GM23248 (cell line): ENCODE data around the gene WWOX. TPM values are rescaled to one million over a fixed set of nuclear protein-coding genes. Genes with fewer than 3 reads are reported as not detected.

Source experiments
- DNase-seq: peaks from one replicate; pipeline ENCODE4 v3.0.0-alpha.2; 2015
- H2AFZ ChIP-seq: fragments of 200-600 bp; sonication (generic); 2 replicates; pipeline ENCODE4 v1.6.1; 2016; ENCODE audit warnings: antibody characterized with exemption
- H3F3A ChIP-seq: fragments of 200-600 bp; sonication (generic); 2 replicates; pipeline ENCODE4 v1.6.1; 2016; ENCODE audit warnings: mild to moderate bottlenecking, antibody characterized with exemption, mixed run types; ENCODE audit not compliant: insufficient read depth
- H3K27ac ChIP-seq: fragments of 200-600 bp; sonication (generic); 2 replicates; pipeline ENCODE4 v1.5.1; 2016; ENCODE audit warnings: mild to moderate bottlenecking
- H3K27me3 ChIP-seq: fragments of 200-600 bp; sonication (generic); replicated peaks from 2 replicates; pipeline ENCODE4 v1.6.1; 2016; ENCODE audit warnings: mild to moderate bottlenecking; ENCODE audit not compliant: insufficient read depth
- H3K36me3 ChIP-seq: fragments of 200-600 bp; sonication (generic); 2 replicates; pipeline ENCODE4 v1.6.1; 2016; ENCODE audit warnings: low read depth, mild to moderate bottlenecking
- H3K4me1 ChIP-seq: fragments of 200-600 bp; sonication (generic); 2 replicates; pipeline ENCODE4 v1.6.1; 2016; ENCODE audit warnings: mild to moderate bottlenecking; ENCODE audit not compliant: insufficient read depth
- H3K4me2 ChIP-seq: fragments of 200-600 bp; sonication (generic); one replicate; pipeline ENCODE4 v1.6.1; 2016; ENCODE audit warnings: mild to moderate bottlenecking; ENCODE audit not compliant: unreplicated experiment
- H3K4me3 ChIP-seq: fragments of 200-600 bp; sonication (generic); 2 replicates; pipeline ENCODE4 v1.5.1; 2016; ENCODE audit warnings: mild to moderate bottlenecking
- H3K79me2 ChIP-seq: fragments of 200-600 bp; sonication (generic); 2 replicates; pipeline ENCODE4 v1.6.1; 2016; ENCODE audit warnings: mild to moderate bottlenecking; ENCODE audit not compliant: insufficient read depth
- H3K9ac ChIP-seq: fragments of 200-600 bp; sonication (generic); 2 replicates; pipeline ENCODE4 v1.6.1; 2016; ENCODE audit warnings: mild to moderate bottlenecking
- H3K9me2 ChIP-seq: fragments of 200-600 bp; sonication (generic); 2 replicates; pipeline ENCODE4 v1.6.1; 2016; ENCODE audit warnings: mixed run types, mild to moderate bottlenecking, moderate library complexity; ENCODE audit not compliant: insufficient read depth
- H3K9me3 ChIP-seq: fragments of 200-600 bp; sonication (generic); one replicate; pipeline ENCODE4 v1.6.1; 2017; ENCODE audit warnings: low read depth
- H4K20me1 ChIP-seq: fragments of 200-600 bp; sonication (generic); 2 replicates; pipeline ENCODE4 v1.6.0; 2016; ENCODE audit not compliant: insufficient read depth
- EZH2 ChIP-seq: fragments of 200-600 bp; sonication (generic); IDR thresholded peaks from 2 replicates; pipeline ENCODE4 v1.6.1; 2018; ENCODE audit warnings: antibody characterized with exemption, mild to moderate bottlenecking; ENCODE audit not compliant: insufficient read depth, poor library complexity, severe bottlenecking
- EZH2phosphoT487 ChIP-seq: fragments of 200-600 bp; sonication (generic); IDR thresholded peaks from 2 replicates; pipeline ENCODE4 v1.6.1; 2018; ENCODE audit warnings: antibody characterized with exemption, moderate library complexity, mild to moderate bottlenecking, low read depth; ENCODE audit not compliant: insufficient read depth
- WGBS, 2 experiments: methylation state at CpG; one replicate each; pipeline ENCODE4 v1.1.6; 2015 to 2017; ENCODE audit warnings: low lambda C conversion rate in 2 of 2, low coverage in 1 of 2; ENCODE audit errors: missing lambda C conversion rate in 2 of 2; 5-methylcytosine and 5-hydroxymethylcytosine counted together
- in situ Hi-C: fragments of 300-500 bp; cut with MboI; formaldehyde crosslinking; loops from 2 replicates; pipeline ENCODE4 v1.15.0; 2020
- polyA plus RNA-seq: library from polyadenylated mRNA; unstranded; fragments of >200 nt; fragmentation: Nextera tagmentation; extraction: Ambion mirVana; gene quantifications from 2 replicates; pipeline ENCODE4 v1.2.1, GENCODE V29; 2016
- total RNA-seq: library from RNA; depleted of rRNA; stranded (reverse); fragments of >200 nt; shearing (Covaris generic); gene quantifications from 2 replicates; pipeline ENCODE4 v1.2.3, GENCODE V29; 2014

Gene WWOX
- total and polyA plus RNA-seq, 2 experiments from 2014 or later: 4.5 to 6.6 TPM

- H3K36me3 ChIP-seq: no peaks in the 10 kb centered on the region
These were observed 112.5 kb downstream of the WWOX start for GRCh38 chr16:78211946-78212345.

DNA sequence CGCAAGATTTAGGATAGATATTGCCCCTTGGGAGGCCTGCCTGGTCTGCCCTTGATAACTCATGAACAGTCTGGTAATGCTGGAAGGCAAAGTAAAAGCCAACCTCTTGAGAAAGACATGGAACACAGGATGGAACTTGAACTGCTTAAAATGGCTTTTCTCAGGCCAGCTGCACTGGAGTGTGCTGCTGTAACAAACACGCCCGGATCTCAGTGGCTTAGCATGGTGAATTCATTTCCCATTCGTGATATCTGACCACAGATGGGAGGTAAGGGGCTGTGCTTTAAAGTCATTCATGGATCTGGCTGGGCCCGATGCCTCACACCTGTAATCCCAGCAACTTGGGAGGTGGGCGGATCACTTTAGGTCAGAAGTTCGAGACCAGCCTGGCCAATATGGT, 113.2 kb downstream of the WWOX start:
- H3K4me3 ChIP-seq: no peak overlapping the region
- no peaks in the 10 kb centered on the region for H3K9me2 ChIP-seq
- no peak for DNase-seq
- in situ Hi-C loops: no loop called here
- H2AFZ ChIP-seq: no peak overlapping the region
- H3K27ac ChIP-seq: no peak overlapping the region
- H3K9ac ChIP-seq: no peak overlapping the region
- WGBS, 2 experiments: 74 to 84% methylated on average over 7 of the region's 7 CpGs
- no peaks in the 10 kb centered on the region for H3F3A ChIP-seq
- no peaks in the 10 kb centered on the region for H3K27me3 ChIP-seq
- no peaks in the 10 kb centered on the region for H3K79me2 ChIP-seq
- TF ChIP-seq EZH2phosphoT487: no peak
- TF ChIP-seq EZH2: no peak
- H3K4me1 ChIP-seq: no peaks in the 10 kb centered on the region
- no peaks in the 10 kb centered on the region for H3K9me3 ChIP-seq
- H3K36me3 ChIP-seq: no peaks in the 10 kb centered on the region
- H3K4me2 ChIP-seq: no peak overlapping the region
- no peaks in the 10 kb centered on the region for H4K20me1 ChIP-seq

More at GRCh38 chr16:78211946-78212345, 112.5 kb downstream of the WWOX start:
- TF ChIP-seq EZH2: no peak
- TF ChIP-seq EZH2phosphoT487: no peak
- no peak overlapping the region for H2AFZ ChIP-seq
- H3K27me3 ChIP-seq: no peaks in the 10 kb centered on the region
- no peak for DNase-seq
- H3K4me1 ChIP-seq: no peaks in the 10 kb centered on the region
- in situ Hi-C loops: no loop called here
- H3K9ac ChIP-seq: no peak overlapping the region
- WGBS, 2 experiments: 83% methylated on average over 2 of the region's 2 CpGs
- no peak overlapping the region for H3K4me2 ChIP-seq
- no peaks in the 10 kb centered on the region for H4K20me1 ChIP-seq
- no peaks in the 10 kb centered on the region for H3F3A ChIP-seq
- H3K9me3 ChIP-seq: no peaks in the 10 kb centered on the region
- no peak overlapping the region for H3K4me3 ChIP-seq
- H3K79me2 ChIP-seq: no peaks in the 10 kb centered on the region
- H3K27ac ChIP-seq: no peak overlapping the region
- no peaks in the 10 kb centered on the region for H3K9me2 ChIP-seq

DNA sequence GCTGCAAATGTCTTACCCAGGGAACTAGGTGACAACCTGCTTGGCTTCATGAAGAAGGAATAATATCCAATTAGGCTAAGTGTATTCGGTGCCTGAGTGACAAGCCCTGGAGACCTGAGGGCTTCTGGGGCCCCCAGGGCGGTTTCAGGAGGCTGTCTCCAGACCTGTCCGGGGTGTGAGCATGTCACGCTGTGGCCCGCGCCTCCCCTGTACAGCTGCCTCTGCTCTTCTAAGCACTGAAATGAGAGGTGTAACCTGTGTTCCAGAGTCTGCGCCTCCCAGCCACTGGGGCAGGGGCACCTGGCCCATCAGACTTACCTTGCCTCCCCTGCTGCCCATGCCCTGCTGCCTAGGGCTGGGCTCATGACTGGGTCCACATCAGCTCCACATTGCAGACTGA, 114.3 kb downstream of the WWOX start:
- Histone ChIP-seq H3F3A (no peaks in the 10 kb centered on the region), H4K20me1 (no peaks in the 10 kb centered on the region), H3K9me2 (no peaks in the 10 kb centered on the region), H2AFZ (no peak overlapping the region), H3K4me1 (no peaks in the 10 kb centered on the region), H3K27ac (no peak overlapping the region), H3K4me2 (no peak overlapping the region), H3K4me3 (no peak overlapping the region), H3K36me3 (no peaks in the 10 kb centered on the region), H3K9me3 (no peaks in the 10 kb centered on the region), H3K79me2 (no peaks in the 10 kb centered on the region), H3K9ac (no peak overlapping the region), H3K27me3 (no peaks in the 10 kb centered on the region)
- 85 to 90% methylated on average over 7 of the region's 7 CpGs for WGBS, 2 experiments
- TF ChIP-seq EZH2phosphoT487 (no peak), EZH2 (no peak)
- DNase-seq: no peak
- in situ Hi-C loops: no loop called here

DNA sequence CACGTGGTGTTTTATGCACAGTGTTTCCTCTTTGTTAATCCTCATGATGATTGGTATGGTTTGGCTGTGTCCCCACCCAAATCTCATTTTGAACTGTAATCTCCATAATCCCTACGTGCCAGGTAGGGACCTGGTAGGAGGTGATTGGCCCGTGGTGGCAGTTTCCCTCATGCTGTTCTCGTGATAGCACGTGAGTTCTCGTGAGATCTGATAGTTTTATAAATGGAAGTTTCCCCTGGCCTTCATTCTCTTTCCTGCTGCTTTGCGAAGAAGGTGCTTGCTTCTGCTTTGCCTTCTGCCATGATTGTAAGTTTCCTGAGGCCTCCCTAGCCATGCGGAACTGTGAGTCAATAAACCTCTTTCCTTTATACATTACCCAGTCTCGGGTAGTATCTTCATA, 115.8 kb downstream of the WWOX start:
- no peak overlapping the region for H3K27ac ChIP-seq
- no peaks in the 10 kb centered on the region for H3K27me3 ChIP-seq
- no peak for TF ChIP-seq EZH2phosphoT487
- no peak for TF ChIP-seq EZH2
- 72 to 81% methylated on average over 9 of the region's 9 CpGs for WGBS, 2 experiments
- in situ Hi-C loops: no loop called here
- H2AFZ ChIP-seq: no peak overlapping the region
- H3K36me3 ChIP-seq: no peaks in the 10 kb centered on the region
- no peaks in the 10 kb centered on the region for H3K9me3 ChIP-seq
- no peaks in the 10 kb centered on the region for H3K4me1 ChIP-seq
- no peaks in the 10 kb centered on the region for H4K20me1 ChIP-seq
- no peak for DNase-seq
- no peaks in the 10 kb centered on the region for H3K79me2 ChIP-seq
- no peak overlapping the region for H3K4me2 ChIP-seq
- H3K4me3 ChIP-seq: no peak overlapping the region
- no peak overlapping the region for H3K9ac ChIP-seq
- H3K9me2 ChIP-seq: no peaks in the 10 kb centered on the region
- no peaks in the 10 kb centered on the region for H3F3A ChIP-seq

GRCh38 chr16:78216166-78216745, 116.8 kb downstream of the WWOX start:
- Histone ChIP-seq H3K9me3 (no peaks in the 10 kb centered on the region), H3K9me2 (no peaks in the 10 kb centered on the region), H3K4me1 (no peaks in the 10 kb centered on the region), H3F3A (no peaks in the 10 kb centered on the region), H4K20me1 (no peaks in the 10 kb centered on the region), H3K27me3 (no peaks in the 10 kb centered on the region), H3K9ac (no peak overlapping the region), H2AFZ (no peak overlapping the region), H3K36me3 (no peaks in the 10 kb centered on the region), H3K4me3 (no peak overlapping the region), H3K4me2 (no peak overlapping the region), H3K27ac (no peak overlapping the region), H3K79me2 (no peaks in the 10 kb centered on the region)
- WGBS, 2 experiments: 39 to 48% methylated on average over 4 of the region's 4 CpGs
- in situ Hi-C loops: no loop called here
- DNase-seq: peak; percentile 21
- TF ChIP-seq EZH2phosphoT487: no peak
- no peak for TF ChIP-seq EZH2
